GM18502 (cell line): Measurements from ENCODE around the gene HTR3C.
"Not testable (repeated sequence)": the region's sequence is repeated elsewhere in the genome, so short reads cannot be mapped to it uniquely, and the experiment has no call there.

Experiments used
- ATAC-seq: cut with Tn5 transposase; IDR thresholded peaks from one replicate; pipeline ENCODE4 v1.9.1; 2021; ENCODE audit warnings: mild to moderate bottlenecking; ENCODE audit not compliant: unreplicated experiment, poor library complexity

Gene HTR3C

DNA sequence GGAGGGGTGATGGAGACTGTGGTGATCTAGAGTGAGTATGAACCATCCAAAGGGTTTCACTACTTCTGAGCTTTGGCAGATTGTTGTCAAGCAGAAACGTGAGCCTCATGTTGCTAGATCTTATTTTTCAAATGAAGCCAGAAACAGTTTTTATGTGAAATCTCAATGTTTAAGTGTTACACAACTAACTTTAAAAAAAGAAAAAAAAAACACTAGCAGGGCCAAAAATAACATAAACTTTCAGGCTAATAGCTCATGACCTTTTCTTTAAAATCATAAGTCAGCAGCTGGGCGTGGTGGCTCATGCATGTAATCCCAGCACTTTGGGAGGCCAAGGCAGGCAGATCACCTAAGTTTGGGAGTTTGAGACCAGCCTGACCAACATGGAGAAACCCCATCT lies 23.4 kb upstream of the HTR3C start:
- ATAC-seq: no peak

DNA sequence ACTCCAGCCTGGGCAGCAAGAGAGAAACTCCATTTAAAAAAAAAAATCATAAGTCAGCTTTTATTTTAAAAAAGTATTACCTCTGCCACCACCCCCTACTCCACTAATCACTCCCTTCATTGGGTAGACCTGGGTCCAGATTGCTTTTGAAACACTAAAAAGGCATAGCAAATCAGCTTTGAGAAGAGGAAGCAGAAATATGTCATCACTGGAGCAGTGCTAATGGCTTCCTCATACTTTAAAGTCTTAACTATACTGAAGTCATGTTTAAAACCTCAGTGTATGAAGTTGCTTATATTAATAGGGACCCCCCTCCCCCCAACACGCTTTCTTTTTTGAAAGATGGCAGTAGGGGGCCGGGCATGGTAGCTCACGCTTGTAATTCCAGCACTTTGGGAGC lies 22.3 kb upstream of the HTR3C start:
- no peak for ATAC-seq

DNA sequence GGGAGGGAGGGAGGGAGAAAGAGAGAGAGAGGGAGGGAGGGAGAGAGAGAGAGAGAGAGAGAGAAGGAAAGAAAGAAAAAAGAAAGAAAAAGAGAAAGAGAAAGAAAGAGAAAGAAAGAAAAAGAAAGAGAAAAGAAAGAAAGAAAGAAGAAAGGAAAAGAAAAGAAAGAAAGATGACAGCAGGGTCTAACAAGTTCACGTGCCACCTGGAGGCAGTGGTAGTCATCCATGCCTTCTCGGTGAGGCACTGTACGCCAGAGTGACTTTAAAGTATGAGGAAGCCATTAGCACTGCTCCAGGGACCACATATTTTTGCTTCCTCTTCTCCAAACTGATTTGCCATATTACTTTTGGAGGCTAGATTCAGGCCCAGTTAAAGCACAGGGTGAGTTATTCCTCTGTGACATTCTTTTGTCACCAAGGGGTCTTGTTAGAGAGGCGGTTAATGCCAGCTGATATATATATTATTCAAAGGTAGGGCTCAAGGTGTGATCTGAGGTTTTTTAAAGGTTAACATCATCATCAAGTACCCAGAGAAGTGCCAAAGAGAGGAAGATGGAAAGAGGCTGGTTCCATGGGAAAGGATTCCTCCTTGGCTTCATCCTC lies 21.6 kb upstream of the HTR3C start, which contains the start of gene HTR3D:
TSS of gene HTR3D (plus strand) at position 556 of the 606 bp plus-strand sequence. CDS start at position 556, 0 bp downstream.
- no peak for ATAC-seq

DNA sequence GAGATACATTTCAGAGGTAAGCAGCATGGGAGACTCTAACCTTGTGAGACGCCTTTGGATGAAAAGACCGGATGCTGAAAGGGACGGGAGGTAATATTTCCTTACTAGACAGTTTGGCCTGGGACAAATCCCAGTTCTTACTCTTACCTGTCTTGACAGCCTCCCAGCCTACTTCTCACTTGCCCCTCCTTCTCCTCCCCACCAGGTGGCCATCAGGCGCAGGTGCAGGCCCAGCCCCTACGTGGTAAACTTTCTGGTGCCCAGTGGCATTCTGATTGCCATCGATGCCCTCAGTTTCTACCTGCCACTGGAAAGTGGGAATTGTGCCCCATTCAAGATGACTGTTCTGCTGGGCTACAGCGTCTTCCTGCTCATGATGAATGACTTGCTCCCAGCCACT lies 15.0 kb upstream of the HTR3C start:
- no peak for ATAC-seq

DNA sequence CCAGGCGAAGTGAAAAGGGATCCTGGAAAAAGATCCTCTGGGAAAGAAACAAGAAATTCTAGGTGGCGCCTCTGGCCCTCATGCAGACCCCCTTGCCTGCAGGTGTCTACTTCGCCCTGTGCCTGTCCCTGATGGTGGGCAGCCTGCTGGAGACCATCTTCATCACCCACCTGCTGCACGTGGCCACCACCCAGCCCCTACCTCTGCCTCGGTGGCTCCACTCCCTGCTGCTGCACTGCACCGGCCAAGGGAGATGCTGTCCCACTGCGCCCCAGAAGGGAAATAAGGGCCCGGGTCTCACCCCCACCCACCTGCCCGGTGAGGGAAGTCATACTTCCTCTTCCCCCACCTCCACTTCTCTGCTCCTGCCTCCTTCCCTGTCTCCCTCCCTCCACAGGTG lies 14.5 kb upstream of the HTR3C start:
- ATAC-seq: not testable (repeated sequence)

DNA sequence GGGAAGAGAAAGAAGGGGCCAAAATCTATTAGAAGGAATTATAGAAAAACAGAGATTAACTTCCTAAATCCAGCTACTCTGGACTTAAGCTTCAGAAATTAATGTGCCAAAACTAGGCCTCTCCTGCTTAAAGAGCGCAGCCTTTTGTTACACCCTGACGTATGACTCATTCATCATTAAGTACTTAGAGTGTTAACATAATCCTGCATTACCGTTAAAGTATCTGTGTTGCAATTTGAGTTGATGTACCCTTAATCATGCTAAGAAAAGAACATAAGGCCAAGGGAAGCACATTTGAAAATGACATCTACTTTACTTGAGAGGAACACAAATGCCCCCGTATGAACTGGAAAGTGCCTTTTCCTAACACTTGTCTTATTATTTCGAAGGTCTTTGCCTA lies 13.4 kb upstream of the HTR3C start:
- ATAC-seq: no peak

DNA sequence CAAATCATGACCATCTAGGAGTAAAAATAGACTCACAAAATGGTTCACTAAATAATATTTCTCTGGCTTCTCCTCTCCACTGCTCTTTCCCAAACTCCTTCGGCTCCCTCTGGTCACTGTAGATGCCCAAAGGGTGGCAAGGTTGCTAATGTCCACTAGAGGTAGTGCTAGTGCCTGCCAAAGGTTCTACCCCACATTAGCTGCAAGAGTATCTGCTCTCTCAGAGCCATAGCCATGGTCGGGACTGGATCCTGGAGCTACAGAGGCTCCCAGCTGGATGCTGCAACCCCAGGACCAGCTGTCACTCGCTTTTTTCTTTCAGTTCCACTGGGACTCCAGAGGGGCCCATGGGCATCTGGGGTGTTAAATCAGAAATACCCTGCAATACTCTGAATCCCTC lies 12.8 kb upstream of the HTR3C start:
- ATAC-seq: no peak

DNA sequence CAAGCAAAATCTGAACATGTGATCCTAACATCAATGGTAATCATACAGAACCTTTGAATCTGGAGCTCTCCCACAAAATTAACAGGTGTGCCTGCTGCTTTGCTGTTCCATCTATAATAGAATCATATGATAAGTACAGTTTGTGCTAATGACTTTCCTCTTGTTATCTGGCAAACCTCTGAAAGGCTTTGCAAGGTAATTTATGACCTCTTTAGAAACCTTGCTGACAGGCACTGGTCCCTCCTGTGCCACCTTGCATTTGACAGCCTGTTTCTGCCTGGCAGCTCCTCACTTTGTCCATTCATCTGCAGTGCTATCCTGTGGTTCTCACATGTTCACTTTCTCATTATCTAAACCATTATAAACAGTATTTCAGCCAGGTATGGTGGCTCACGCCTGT lies 10.2 kb upstream of the HTR3C start:
- no peak for ATAC-seq

DNA sequence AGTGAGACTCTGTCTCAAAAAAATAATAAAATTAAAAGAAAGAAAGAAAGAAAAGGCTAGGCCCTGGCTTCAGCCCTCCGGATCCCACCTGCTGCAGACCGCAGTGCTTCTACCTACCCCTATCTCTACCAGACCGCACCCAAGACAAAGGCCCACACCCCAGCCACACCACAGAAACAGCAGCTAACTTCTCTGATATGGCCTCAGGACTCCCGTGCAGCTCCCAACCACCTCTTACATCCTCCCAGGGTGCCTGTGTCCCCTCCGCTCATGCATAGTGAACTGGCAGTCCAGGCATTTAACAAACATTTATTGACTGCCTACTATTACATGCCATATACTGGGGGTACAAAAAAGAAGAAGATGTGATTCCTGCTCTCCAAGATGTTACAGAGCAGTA lies 6.9 kb upstream of the HTR3C start:
- no peak for ATAC-seq

DNA sequence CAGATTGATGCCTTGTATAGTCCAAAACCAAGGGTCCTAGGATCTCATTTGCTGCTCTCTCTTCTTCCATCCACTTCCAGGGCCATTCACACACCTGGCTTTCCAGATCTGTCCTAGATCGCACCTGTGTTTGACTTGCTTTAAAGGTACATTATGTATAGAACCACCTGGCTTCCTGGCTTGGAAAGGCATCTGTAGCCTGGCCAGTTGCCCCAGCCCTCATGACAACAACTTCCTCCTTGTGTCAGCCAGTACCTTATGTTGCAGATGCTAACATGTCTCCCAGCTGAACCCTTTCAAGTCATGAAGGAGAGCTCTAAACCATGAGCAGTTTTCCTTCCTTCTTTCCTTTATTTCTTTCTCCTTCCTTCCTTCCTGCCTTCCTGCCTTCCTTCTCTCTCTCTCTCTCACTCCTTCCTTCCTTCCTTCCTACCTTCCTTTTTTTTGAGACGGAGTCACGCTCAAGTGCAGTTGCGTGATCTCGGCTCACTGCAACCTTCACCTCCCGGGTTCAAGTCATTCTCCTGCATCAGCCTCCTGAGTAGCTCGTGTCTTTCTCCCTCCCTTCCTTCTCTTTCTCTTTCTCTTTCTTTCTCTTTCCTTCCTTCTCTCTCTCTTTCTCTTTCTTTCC lies 2.5 kb upstream of the HTR3C start:
- ATAC-seq: no peak

DNA sequence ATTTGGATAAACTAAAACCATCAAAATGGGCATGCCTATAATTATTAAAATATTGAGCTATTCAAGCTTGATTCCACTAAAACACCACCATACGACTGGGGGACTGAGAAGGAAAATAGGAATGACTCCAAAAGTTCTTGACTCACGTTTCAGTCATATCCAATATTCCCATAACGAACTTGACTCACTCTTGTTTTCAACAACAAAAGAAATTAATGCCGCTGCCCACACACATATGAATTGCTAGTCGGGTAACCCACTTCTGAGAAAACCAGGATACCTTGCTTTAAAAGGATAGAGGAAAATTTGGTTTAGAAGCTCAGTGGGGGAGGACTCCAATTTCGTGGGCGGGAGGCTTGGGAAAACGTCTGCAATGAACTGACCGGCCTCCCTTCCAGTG lies 5.2 kb downstream of the HTR3C start:
- no peak for ATAC-seq

DNA sequence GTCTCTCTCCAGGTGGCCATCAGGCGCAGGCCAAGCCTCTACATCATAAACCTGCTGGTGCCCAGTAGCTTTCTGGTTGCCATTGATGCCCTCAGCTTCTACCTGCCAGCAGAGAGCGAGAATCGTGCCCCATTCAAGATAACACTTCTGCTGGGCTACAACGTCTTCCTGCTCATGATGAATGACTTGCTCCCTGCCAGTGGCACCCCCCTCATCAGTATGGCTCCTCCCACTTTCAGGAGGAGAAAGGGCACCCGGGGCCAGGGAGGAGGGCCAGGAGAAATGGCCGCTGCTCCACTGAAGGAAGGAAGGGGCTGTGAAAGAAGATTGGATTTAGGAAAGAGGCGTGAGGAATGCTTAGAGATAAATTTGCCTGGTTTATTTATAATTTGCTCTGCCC lies 6.6 kb downstream of the HTR3C start:
- no peak for ATAC-seq

DNA sequence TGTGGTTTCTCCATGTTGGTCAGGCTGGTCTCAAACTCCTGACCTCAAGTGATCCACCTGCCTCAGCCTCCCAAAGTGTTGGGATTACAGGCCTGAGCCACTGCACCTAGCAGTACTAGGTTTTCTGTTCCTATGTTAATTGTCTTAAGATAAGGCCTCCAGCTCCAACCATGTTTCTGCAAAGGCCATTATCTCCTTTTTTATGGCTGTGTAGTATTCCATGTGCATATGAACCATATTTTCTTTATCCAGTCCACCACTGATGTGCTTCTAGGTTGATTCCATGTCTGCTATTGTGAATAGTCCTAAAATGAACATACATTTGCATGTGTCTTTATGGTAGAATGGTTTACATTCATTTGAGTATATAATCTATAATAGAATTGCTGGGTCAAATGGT lies 9.8 kb downstream of the HTR3C start:
- ATAC-seq: no peak

DNA sequence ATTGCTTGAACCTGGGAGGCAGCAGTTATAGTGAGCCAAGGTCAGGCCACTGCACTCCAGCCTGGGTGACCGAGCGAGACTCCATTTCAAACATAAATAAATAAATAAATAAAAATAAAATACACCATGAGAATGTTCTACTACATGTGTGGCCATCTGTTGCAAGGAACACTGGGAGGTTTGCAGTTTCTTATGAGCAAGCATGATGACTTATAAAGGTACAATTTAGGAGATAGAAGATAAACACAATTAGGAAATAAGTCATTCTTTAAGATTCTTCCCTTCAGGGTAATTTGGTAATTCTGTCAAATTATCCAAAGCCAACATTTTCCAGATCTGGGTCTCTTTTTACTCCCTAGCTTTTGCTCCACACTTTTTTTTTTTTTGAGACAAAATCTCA lies 13.4 kb downstream of the HTR3C start:
- no peak for ATAC-seq

DNA sequence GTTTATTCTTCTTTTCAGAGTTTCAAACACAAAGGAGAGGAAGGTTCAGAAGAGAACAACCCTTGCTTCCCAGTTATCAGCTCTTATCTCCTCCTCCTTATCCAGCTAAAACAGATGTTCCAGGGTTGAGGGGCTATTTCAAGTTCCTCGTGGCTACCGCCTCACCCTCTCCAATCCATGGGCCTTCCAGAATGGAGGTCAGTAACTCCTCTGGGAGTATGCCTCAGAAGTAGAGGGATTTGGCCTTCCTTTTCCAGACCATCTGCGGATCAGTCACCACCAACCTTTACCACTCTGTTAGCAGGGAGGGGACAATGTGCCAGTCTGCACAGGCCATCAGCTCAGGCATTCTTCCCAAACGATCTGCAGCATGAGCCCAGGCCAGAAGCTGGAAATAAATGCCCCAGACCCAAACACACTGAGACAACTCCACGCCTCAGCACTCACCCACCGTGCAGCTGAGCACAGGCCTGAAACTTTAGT lies 14.8 kb downstream of the HTR3C start:
- no peak for ATAC-seq

DNA sequence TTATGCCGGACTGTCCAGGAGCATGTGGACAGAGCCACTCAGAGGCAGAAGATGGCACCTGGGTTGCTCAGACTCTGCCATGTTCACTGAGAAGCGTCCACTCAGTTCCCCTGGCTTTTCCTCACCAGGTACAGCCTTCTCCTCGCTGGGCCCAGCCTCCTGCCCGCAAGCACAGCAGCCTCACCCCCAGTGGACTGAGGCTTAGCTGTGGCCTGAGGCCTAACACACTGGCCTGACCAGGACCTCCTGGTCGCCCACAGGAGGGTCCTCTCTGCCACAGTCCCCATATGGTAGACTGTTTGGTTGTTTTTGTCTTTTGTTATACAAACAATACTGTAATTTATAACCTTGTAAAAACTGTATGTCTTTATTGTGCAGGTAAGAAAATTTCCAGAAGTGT lies 15.5 kb downstream of the HTR3C start:
- ATAC-seq: no peak

DNA sequence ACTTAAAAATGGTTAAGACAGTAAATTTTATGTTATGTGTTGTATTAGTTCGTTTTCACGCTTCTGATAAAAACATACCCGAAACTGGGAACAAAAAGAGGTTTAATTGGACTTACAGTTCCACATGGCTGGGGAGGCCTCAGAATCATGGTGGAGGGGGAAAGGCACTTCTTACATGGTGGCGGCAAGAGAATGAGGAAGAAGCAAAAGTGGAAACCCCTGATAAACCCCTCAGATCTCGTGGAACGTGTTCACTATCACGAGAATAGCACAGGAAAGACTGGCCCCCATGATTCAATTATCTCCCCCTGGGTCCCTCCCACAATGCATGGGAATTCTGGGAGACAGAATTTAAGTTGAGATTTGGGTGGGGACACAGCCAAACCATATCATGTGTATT lies 18.3 kb downstream of the HTR3C start:
- not testable (repeated sequence) for ATAC-seq

DNA sequence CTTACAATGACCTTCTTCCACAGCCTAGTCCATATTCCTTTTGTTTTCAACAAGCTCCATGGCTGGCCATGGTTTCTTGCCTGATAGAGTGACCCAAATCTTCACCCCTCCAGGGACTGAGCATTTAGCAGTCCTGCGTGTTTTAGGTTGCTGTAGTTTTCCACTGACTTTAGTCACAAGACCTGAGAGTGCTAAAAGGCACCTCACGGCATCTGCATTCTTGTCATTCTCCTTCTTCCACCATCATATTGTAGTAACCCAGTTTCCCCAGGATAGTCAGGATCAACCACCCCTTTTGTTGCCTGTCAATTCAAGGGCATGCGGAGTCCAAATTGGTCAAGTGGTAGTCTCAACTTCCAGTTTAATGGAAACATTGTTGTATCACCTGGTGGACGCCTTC lies 20.8 kb downstream of the HTR3C start:
- no peak for ATAC-seq

DNA sequence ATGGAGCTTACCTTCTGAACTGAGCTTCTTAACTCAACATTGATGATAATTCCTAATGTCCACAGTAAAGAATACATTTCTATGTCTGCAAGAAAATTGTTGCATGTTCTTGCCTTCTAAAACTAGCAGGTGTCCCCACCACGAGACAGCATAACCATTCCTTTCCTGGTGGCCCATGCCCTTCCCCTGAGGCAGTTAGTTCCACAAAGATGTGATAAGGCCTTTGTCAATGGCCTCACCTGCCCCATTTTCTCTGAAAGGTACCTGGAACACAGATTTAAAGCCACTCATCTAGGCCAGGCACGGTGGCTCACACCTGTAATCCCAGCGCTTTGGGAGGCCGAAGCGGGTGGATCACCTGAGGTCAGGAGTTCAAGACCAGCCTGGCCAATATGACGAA lies 23.1 kb downstream of the HTR3C start:
- ATAC-seq: no peak

DNA sequence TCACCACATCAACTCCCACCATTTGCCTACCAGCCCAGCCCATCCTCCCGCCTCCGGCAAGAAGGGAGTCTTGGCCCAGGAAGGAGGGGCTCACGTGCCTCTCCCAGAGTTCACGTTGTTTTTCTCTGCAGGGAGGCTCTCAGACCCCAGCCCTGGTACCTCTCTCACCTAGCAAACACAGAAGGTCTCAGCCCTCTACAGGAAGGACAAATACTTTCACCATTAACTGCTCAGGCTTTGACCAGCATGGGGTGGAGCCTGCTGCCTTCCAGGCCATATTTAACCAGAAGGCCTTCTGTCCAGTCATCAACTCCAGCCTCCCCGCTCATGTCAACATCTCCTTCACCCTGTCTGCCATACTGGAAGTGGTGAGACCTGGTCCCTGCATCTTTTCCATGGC lies 25.0 kb downstream of the HTR3C start:
- no peak for ATAC-seq

DNA sequence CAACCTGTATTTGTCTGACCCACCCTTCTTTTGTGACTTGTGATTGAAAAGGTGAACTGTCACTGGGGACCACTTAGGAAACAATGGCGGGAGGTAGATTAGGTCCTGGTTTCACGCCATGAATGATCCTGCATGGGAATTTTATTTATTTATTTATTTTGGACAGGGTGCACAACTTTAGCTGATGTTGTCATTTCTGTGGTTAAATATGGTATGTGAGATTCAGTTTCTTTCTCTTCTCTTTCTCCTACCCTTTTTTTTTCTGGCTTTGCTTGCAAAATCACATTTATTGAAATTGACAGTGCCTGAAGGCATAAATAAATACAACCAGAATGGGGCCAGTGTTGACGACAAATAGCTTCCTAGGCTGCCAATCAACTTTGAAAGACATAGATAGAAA lies 26.0 kb downstream of the HTR3C start:
- ATAC-seq: no peak

DNA sequence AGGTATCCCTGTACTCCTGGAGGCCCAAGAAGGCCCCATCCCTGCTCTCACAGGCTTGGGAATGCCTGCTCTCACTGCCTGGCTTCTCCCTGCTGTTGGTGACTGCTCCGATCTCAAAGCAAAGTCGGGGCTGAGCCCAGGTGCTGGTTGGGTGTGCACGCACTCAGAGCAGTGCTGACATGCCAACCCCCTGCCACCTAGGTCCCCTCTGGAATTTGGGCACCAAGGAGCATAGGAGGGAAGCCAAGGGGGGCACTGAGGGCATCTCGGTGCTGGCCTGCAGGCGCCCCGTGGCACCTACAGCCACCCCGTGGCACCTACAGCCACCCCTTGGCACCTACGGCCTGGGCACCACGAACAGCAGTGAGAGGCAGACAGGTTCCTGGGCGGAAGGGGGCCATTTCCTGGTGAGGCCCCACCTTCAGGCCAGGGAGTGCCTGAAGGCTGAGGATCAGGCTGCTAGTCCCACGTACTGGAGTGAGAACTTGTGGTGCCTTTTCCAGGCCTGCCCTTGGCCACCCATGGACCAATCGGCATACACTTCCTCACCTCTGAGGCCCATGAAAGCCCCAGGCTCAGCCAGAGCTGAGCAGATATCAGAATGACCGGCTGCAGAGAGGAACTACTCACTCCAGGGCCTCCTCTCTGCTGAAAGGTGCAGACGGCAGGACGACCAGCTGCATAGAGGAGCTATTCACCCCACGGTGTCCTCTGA lies 28.4 kb downstream of the HTR3C start:
- no peak for ATAC-seq
